ENCODE results near the gene RAB8A. TPM values are rescaled to one million over a fixed set of nuclear protein-coding genes. Genes with fewer than 3 reads are reported as not detected.

RAB8A gene
- total RNA-seq: 32.0 and 47.0 TPM in 2 replicates

GRCh38 chr19:16111160-16111908 lies at the start of gene RAB8A:
RAB8A (plus strand) TSS chr19:16111889; CDS start chr19:16111902, 13 bp downstream.

GRCh38 chr19:16076154-16076957 lies 35.3 kb upstream of the RAB8A start, which contains the start of gene TPM4:
TPM4 (plus strand) TSS chr19:16076495; CDS start chr19:16076566, 71 bp downstream.

GRCh38 chr19:16143399-16144215 lies 31.9 kb downstream of the RAB8A start, which contains the start of gene HSH2D:
HSH2D (plus strand) TSS chr19:16143685; CDS start chr19:16148751, 5,066 bp downstream.

Other genes with a start within 250 kb of the RAB8A start
- gene CYP4F2, start 213.8 kb upstream of the RAB8A start, total RNA-seq: 1.7 TPM in 1 of 2 replicates, not detected in the other
- 3.9 and 4.0 TPM in 2 replicates for gene CYP4F11, start 177.4 kb upstream of the RAB8A start, total RNA-seq
- gene OR10H4, start 162.9 kb upstream of the RAB8A start, total RNA-seq: not detected in 2 replicates
- 159 and 486 TPM in 2 replicates for gene TPM4, start 35.4 kb upstream of the RAB8A start, total RNA-seq
- 0.43 and 0.96 TPM in 2 replicates for gene HSH2D, start 31.8 kb downstream of the RAB8A start, total RNA-seq
- gene CIB3, start 61.6 kb downstream of the RAB8A start, total RNA-seq: not detected in 2 replicates
- 82.3 and 108 TPM in 2 replicates for gene FAM32A, start 73.5 kb downstream of the RAB8A start, total RNA-seq
- 21.3 and 37.8 TPM in 2 replicates for gene AP1M1, start 86.0 kb downstream of the RAB8A start, total RNA-seq
- gene KLF2, start 212.9 kb downstream of the RAB8A start, total RNA-seq: 0.21 and 0.24 TPM in 2 replicates